Activated naive CD4-positive, alpha-beta T cell treated with anti-CD3 and anti-CD28 coated beads, Interleukin-2, amount 50 U/mL, for 16 hours (primary cell): Measurements from ENCODE around the gene LRRC63.
"Not testable (repeated sequence)": the region's sequence is repeated elsewhere in the genome, so short reads cannot be mapped to it uniquely, and the experiment has no call there.

Source experiments
- DNase-seq: peaks from one replicate; pipeline ENCODE4 v3.0.0-alpha.2; 2020

Gene LRRC63

DNA sequence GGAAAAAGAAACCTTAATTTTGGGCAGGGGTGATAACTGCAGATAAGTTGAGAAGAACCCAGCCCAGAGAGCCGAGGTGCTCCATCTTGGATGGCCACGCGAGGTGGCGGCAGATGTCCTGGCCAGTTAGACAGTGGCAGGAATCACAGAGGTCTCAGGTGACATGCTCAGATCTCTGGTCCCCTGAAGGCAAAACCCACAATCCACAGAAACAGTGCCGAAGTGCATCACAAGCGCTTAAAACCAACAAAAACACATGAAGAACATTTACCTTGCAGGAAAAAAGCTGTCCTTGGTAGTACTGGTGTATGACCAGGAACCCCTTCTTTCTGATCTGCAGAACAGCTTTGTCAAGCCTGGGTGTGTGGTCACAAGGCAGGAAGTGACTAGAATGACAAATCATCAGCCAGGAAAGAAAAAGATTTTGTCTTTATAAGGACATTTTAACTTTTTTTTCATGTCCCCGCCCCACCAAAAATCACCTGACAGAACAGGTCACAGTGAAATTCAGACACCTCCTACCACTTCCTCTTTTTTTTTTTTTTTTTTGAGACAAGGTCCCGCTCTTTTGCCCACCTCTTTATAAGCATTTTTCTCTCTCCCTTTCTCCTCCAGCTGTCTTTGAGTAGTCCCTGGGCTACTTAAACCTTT lies 29.8 kb upstream of the LRRC63 start, which contains the start of gene LCP1:
TSS of gene LCP1 (minus strand) at position 338 of the 651 bp plus-strand sequence. CDS start 22,515 bp downstream, outside the sequence.
- peak; percentile 70 for DNase-seq

- DNase-seq = no peak
Observed at GRCh38 chr13:46182491-46182877, 29.2 kb upstream of the LRRC63 start.

DNA sequence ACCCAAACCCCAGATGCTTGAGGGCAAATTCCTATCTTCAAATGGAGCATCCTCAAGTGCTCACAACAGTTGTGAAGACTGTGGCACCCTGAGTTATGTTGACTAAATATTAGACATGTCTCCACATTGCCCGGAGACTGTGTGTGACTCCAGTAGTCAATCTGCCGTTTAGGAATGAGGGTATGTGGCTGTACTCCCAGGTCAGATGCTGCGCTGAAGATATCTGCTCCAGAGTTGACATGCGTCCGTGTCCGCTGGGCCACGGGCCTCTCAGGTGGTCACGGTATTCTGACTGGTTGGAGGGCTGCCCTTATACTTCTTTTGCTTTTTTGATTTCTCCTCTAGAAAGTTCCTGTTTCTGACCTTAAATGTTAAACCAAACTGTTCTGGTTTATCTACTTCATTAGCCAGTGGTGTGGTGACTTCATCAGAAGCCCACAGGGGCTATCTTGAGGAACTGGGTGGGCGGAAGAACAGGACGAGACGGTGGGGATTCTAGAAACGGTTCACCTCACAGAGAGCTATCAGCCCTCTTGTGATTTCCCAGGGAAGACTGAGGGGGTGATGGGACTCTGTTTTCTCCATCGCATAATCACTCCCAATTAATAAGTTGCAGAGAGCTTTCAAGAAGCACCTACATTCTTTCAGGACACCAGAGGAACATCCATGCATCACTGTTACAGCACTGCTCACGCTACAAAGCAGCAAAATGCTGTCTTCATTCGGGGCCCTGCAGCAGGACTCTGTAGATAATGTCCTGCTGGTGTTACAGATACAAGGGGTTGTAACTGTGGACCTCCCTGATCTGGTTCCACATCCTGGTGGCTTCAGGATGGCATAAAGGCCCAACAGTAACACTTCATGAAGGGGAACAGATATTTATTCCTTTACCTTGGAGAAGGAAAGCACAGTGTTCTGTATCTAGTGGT lies 28.4 kb upstream of the LRRC63 start:
- DNase-seq = no peak

DNA sequence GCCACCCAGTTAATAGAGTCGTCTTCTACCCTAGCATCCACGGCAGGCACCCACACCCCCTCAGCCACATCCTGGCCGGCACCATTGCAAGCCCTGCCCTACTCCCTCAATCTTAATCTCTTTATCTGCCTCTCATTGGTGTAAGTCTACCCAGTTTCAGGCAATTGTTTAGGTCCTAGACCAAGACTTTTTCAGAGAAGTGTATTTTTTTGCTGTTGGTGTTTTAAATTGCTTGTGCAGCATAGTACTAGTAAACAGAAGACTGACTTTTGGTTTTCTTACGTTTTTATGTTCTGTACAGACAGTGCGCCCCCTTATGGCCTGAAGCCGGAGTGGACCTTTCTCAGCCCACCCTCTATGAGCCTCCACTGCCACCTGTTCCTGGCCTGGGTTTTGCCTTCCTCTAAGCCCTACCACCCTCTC lies 27.4 kb upstream of the LRRC63 start:
- DNase-seq = peak; percentile 80

DNA sequence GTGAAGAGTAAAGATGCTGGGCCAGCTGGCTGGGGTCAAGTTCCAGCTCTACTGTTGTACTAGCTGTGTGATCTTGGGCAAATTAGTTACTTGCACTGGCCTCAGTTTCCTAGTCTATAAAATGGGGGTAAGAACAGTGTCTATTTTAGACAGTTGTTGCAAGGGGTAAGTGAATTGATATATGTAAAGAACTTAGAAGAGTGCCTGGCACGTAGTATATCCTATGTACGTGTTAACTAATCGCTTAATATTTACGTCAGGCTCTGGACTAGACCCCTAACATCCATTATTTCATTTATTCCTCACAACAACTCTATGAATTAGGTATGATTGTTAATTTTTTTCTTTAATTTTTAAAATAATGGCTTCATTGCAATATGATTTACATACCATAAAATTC lies 26.1 kb upstream of the LRRC63 start:
- DNase-seq = no peak

DNA sequence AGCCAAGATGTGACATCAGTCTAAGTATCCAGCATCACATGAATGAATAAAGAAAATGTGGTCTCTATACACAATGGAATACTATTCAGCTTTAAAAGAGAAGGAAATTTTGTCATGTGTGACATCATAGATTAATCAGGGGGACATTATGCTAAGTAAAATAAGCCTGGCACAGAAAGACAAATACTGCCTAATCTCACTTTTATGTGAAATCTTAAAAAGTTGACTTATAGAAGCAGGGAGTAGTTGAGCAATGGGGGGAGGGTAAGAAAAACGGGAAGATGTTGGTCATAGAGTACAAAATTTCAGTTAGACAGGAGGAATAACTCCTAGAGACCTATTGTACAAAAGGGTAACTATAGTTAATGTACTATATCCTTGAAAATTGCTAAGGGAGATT lies 19.3 kb upstream of the LRRC63 start:
- no peak for DNase-seq

DNA sequence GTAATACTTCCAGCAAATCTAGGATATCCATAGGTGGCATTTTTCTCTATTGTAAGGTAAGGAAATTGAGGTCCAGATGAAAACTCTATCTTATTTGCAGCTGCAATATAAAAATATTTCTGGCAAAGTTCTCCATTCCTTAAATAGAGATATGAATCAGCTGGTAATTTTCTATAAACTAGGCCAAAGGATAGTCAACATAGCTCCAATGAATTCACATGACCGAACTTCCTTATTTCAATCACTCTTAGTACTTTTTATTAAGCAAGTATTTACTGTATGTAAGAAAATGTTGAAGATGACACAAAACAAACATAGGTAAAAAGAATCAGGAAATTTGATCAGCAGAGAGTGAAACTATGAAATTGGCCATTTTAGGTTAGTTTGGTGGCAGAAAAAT lies 16.7 kb upstream of the LRRC63 start:
- DNase-seq = no peak

GRCh38 chr13:46197299-46198048 lies 14.3 kb upstream of the LRRC63 start:
- no peak for DNase-seq

DNA sequence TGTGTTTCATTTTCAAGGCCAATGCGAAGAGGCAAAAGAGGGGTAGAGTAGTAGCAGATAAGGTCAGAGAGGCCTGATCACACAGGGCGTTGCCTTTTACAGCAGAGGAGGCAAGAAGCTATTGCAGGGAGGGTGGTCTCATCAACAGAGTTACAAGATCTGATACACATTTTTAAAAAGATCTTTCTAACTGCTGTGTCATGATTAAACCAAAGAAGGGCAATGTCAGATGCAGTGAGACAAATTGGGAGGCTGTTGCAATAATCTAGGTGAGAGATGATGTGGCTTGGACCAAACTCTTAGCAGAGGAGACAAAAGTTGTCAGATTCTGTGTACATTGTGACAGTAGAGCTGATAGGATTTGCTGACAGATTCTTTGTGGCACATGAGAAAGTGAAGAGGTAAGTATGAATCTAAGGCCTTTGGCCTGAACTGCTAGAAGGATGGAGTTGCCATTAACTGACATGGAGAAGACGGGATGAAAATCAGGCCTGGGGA lies 13.0 kb upstream of the LRRC63 start:
- DNase-seq = no peak

GRCh38 chr13:46202188-46202795 lies 9.4 kb upstream of the LRRC63 start:
- DNase-seq = no peak

DNA sequence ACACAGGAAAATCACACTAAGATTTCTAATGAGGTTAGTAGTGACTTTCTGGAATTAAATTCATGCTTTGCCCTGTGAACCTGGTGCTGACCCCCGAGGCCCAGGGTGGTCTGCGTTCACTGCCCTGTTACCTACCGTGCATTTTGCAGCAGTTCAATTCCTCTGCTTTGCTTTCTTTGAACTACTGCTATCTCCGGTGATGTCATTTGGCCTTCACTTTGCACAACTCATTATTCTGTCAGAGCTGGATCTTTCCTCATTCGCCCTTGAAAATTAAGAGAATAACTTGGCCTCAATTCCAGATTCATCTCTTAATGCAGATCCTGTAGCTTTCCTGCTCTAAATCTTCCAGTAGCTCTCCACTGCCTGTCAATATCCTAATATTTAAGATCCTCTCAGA lies 8.8 kb upstream of the LRRC63 start:
- DNase-seq = no peak

DNA sequence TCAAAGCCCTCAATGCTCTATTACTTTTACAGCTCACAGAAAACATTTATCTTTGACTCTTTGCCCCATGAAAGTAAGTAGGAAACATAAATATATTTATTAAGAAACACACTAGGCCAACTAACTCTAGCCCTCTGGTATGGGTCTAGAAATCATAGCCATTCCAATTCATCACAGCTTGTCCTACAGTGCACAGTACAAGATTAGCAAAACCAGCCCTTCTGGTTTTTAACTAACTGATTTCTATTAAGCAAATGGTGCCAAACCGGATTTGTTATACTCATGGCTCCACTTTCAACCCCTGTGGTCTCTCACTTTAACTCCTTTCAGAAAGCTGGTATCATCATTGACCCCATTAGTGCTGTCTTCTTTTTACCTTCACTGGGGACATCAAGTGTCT lies 5.6 kb upstream of the LRRC63 start:
- no peak for DNase-seq

GRCh38 chr13:46207828-46208227 lies 3.9 kb upstream of the LRRC63 start:
- DNase-seq = no peak

- no peak for DNase-seq
Observed at GRCh38 chr13:46210362-46211083, 1.2 kb upstream of the LRRC63 start.

- DNase-seq = peak; percentile 23
Observed at GRCh38 chr13:46211116-46211482, 629 bp upstream of the LRRC63 start.

- DNase-seq = no peak
Observed at GRCh38 chr13:46213242-46213641, 1.5 kb downstream of the LRRC63 start.

DNA sequence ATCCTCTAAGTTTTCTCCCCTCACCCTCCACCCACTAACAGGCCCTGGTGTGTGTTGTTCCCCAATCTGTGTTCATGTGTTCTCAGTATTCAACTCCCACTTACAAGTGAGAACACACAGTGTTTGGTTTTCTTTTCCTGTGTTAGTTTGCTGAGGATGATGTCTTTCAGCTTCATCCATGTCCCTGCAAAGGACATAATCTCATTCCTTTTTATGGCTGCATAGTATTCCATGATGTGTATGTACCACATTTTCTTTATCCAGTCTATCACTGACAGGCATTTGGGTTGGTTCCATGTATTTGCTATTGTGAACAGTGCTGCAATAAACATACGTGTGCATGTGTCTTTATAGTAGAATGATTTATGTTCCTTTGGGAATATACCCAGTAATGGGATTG lies 3.0 kb downstream of the LRRC63 start:
- DNase-seq = not testable (repeated sequence)

DNA sequence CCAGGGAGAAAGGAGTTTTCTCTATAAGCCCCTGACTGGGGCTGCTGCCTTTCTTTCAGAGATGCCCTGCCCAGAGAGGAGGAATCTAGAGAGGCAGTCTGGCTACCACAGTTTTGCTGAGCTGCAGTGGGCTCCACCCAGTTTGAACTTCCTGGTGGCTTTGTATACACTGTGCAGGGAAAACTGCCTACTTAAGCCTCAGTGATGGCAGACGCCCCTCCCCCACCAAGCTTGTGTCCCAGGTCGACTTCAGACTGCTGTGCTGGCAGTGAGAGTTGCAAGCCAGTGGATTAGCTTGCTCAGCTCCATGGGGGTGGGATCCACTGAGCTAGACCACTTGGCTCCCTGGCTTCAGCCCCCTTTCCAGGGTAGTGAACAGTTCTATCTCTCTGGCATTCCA lies 8.5 kb downstream of the LRRC63 start:
- not testable (repeated sequence) for DNase-seq

- DNase-seq = no peak
Observed at GRCh38 chr13:46229251-46229650, 17.5 kb downstream of the LRRC63 start.

GRCh38 chr13:46232281-46232680 lies 20.6 kb downstream of the LRRC63 start:
- DNase-seq = no peak

- no peak for DNase-seq
Observed at GRCh38 chr13:46235286-46235685, 23.6 kb downstream of the LRRC63 start.

- no peak for DNase-seq
Observed at GRCh38 chr13:46265292-46265691, 53.6 kb downstream of the LRRC63 start.
